HG03432 (cell line): ENCODE measurements around the gene PIGR.
"Not testable (repeated sequence)": the region's sequence is repeated elsewhere in the genome, so short reads cannot be mapped to it uniquely, and the experiment has no call there.

Source experiments
- ATAC-seq: cut with Tn5 transposase; IDR thresholded peaks from one replicate; pipeline ENCODE4 v1.9.1; 2021; ENCODE audit warnings: mild to moderate bottlenecking, moderate library complexity; ENCODE audit not compliant: unreplicated experiment

PIGR gene

GRCh38 chr1:206935491-206936067 is 10.7 kb downstream of the PIGR start:
- ATAC-seq, result no peak

- ATAC-seq, result no peak
Observed at GRCh38 chr1:206933333-206933945, 12.8 kb downstream of the PIGR start.

- ATAC-seq, result no peak
Observed at GRCh38 chr1:206932177-206932576, 14.1 kb downstream of the PIGR start.

- ATAC-seq, result no peak
Observed at GRCh38 chr1:206931709-206932108, 14.6 kb downstream of the PIGR start.

GRCh38 chr1:206930210-206930798 is 16.0 kb downstream of the PIGR start:
- ATAC-seq, result peak; percentile 81

GRCh38 chr1:206929524-206929923 is 16.7 kb downstream of the PIGR start:
- no peak for ATAC-seq

GRCh38 chr1:206926286-206926685 is 20.0 kb downstream of the PIGR start:
- ATAC-seq, result no peak

- peak; percentile 58 for ATAC-seq
Observed at GRCh38 chr1:206925106-206925736, 21.0 kb downstream of the PIGR start.

GRCh38 chr1:206924592-206925105 is 21.6 kb downstream of the PIGR start:
- ATAC-seq, result peak; percentile 22

GRCh38 chr1:206923961-206924557 is 22.2 kb downstream of the PIGR start:
- ATAC-seq, result not testable (repeated sequence)

GRCh38 chr1:206923009-206923960 is 23.0 kb downstream of the PIGR start:
- peak; percentile 52 for ATAC-seq

- ATAC-seq, result no peak
Observed at GRCh38 chr1:206922524-206922923, 23.7 kb downstream of the PIGR start.

GRCh38 chr1:206921772-206922265 is 24.4 kb downstream of the PIGR start, which contains the start of gene FCMR:
Gene FCMR (minus strand): TSS chr1:206921941. CDS start chr1:206921854, 87 bp downstream.
- ATAC-seq, result peak; percentile 26

GRCh38 chr1:206918076-206918475 is 28.2 kb downstream of the PIGR start:
- ATAC-seq, result no peak

GRCh38 chr1:206916000-206916709 is 30.1 kb downstream of the PIGR start:
- ATAC-seq, result no peak

GRCh38 chr1:206915030-206915735 is 31.1 kb downstream of the PIGR start:
- ATAC-seq, result no peak

- no peak for ATAC-seq
Observed at GRCh38 chr1:206913766-206914537, 32.3 kb downstream of the PIGR start.
